ENCODE measurements around the gene TLE5. TPM values are rescaled to one million over a fixed set of nuclear protein-coding genes. Genes with fewer than 3 reads are reported as not detected.

TLE5 gene
- total and polyA plus RNA-seq, 9 of the 15 experiments (the other 6 are each of a cell fraction or from before 2014, with no cell fraction given): 2.0 to 347 (median 235) TPM

DNA sequence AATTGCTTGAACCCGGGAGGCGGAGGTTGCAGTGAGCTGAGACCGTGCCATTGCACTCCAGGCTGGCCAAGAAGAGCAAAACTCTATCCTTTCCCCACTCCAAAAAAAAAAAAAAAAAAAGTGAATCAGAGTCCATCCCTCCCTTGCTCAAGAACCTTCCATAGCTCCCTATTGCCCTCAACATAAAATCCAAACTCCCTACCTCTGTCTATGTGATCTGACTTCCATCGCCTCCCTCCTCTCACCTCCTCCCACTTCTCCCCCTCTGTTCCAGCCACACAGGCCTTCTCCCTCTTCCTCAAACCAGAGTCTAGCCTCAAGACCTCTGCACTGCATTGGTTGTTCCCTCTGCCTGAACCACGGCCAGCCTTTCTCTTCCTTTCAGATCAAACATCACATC, 23.2 kb downstream of the TLE5 start (continued):
- TF ChIP-seq RBBP5 (IDR thresholded peaks at IDR 0.05; ENCODE audit: borderline replicate concordance, insufficient read depth, low read length, poor library complexity, severe bottlenecking): no peak
- peak; percentile 46; the same call in 1 of the 2 replicates for TF ChIP-seq ZNF384 (IDR thresholded peaks at IDR 0.05; ENCODE audit: low read depth, low read length)
- TF ChIP-seq KAT8 (IDR thresholded peaks at IDR 0.05; ENCODE audit: low read depth): no peak
- no peak for TF ChIP-seq TEAD1 (CRISPR knock-in tag; IDR thresholded peaks at IDR 0.05)
- TF ChIP-seq CBX1 (IDR thresholded peaks at IDR 0.05; ENCODE audit: low read depth): peak; percentile 83
- TF ChIP-seq, protein P1, sequence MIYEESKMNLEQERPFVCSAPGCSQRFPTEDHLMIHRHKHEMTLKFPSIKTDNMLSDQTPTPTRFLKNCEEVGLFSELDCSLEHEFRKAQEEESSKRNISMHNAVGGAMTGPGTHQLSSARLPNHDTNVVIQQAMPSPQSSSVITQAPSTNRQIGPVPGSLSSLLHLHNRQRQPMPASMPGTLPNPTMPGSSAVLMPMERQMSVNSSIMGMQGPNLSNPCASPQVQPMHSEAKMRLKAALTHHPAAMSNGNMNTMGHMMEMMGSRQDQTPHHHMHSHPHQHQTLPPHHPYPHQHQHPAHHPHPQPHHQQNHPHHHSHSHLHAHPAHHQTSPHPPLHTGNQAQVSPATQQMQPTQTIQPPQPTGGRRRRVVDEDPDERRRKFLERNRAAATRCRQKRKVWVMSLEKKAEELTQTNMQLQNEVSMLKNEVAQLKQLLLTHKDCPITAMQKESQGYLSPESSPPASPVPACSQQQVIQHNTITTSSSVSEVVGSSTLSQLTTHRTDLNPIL (CRISPR knock-in tag; IDR thresholded peaks at IDR 0.05): no peak
- no peak for TF ChIP-seq NCOA6 (IDR thresholded peaks at IDR 0.05)
- TF ChIP-seq ZNF696 (CRISPR knock-in tag; conservative IDR thresholded peaks at IDR 0.05): no peak
- TF ChIP-seq CEBPB (tag; IDR thresholded peaks at IDR 0.05): no peak
- peak; percentile 92 for TF ChIP-seq ZFP36 (IDR thresholded peaks at IDR 0.05; ENCODE audit: low read depth, low read length, partially characterized antibody)
- TF ChIP-seq RB1 (IDR thresholded peaks at IDR 0.05; ENCODE audit: low read depth): no peak
- peak; percentile 86; the same call in 1 of the 2 replicates for TF ChIP-seq HDGF (IDR thresholded peaks at IDR 0.05)
- TF ChIP-seq ARHGAP35 (IDR thresholded peaks at IDR 0.05; ENCODE audit: partially characterized antibody): peak; percentile 43
- peak; percentile 50; the same call in 1 of the 2 replicates for TF ChIP-seq CC2D1A (IDR thresholded peaks at IDR 0.05)
- TF ChIP-seq ADNP (tag; IDR thresholded peaks at IDR 0.05): peak; percentile 86
- peak; percentile 97 for TF ChIP-seq RBM25 (IDR thresholded peaks at IDR 0.05; ENCODE audit: low read depth, low read length, severe bottlenecking)
- no peak for TF ChIP-seq RAD21 (CRISPR knock-in tag; conservative IDR thresholded peaks at IDR 0.05 in 1 of 2, IDR thresholded peaks at IDR 0.05 in 1 of 2)
- peak; percentile 100 for TF ChIP-seq BCOR (IDR thresholded peaks at IDR 0.05)
- no peak for TF ChIP-seq ZNF146 (CRISPR knock-in tag; IDR thresholded peaks at IDR 0.05; ENCODE audit: unreplicated experiment)
- TF ChIP-seq ASH1L (IDR thresholded peaks at IDR 0.05; ENCODE audit: borderline replicate concordance, low read depth, partially characterized antibody): peak; percentile 22
- TF ChIP-seq MBD2 (IDR thresholded peaks at IDR 0.05; ENCODE audit: borderline replicate concordance, low read depth): no peak
- no peak for TF ChIP-seq HCFC1 (IDR thresholded peaks at IDR 0.05; ENCODE audit: low read depth, low read length)
- TF ChIP-seq, protein P2, sequence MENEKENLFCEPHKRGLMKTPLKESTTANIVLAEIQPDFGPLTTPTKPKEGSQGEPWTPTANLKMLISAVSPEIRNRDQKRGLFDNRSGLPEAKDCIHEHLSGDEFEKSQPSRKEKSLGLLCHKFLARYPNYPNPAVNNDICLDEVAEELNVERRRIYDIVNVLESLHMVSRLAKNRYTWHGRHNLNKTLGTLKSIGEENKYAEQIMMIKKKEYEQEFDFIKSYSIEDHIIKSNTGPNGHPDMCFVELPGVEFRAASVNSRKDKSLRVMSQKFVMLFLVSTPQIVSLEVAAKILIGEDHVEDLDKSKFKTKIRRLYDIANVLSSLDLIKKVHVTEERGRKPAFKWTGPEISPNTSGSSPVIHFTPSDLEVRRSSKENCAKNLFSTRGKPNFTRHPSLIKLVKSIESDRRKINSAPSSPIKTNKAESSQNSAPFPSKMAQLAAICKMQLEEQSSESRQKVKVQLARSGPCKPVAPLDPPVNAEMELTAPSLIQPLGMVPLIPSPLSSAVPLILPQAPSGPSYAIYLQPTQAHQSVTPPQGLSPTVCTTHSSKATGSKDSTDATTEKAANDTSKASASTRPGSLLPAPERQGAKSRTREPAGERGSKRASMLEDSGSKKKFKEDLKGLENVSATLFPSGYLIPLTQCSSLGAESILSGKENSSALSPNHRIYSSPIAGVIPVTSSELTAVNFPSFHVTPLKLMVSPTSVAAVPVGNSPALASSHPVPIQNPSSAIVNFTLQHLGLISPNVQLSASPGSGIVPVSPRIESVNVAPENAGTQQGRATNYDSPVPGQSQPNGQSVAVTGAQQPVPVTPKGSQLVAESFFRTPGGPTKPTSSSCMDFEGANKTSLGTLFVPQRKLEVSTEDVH (IDR thresholded peaks at IDR 0.05; ENCODE audit: low read depth, partially characterized antibody): no peak
- no peak for TF ChIP-seq SP1 (CRISPR knock-in tag; IDR thresholded peaks at IDR 0.05)
- TF ChIP-seq CAMTA2 (CRISPR knock-in tag; conservative IDR thresholded peaks at IDR 0.05): no peak
- TF ChIP-seq, protein P3, sequence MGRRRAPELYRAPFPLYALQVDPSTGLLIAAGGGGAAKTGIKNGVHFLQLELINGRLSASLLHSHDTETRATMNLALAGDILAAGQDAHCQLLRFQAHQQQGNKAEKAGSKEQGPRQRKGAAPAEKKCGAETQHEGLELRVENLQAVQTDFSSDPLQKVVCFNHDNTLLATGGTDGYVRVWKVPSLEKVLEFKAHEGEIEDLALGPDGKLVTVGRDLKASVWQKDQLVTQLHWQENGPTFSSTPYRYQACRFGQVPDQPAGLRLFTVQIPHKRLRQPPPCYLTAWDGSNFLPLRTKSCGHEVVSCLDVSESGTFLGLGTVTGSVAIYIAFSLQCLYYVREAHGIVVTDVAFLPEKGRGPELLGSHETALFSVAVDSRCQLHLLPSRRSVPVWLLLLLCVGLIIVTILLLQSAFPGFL (CRISPR knock-in tag; IDR thresholded peaks at IDR 0.05): no peak
- no peak for TF ChIP-seq ZNF695 (CRISPR knock-in tag; IDR thresholded peaks at IDR 0.05)
- TF ChIP-seq ARID2 (IDR thresholded peaks at IDR 0.05): no peak

All from K562 (cell line).